Epithelial cell of esophagus (primary cell): ENCODE measurements around the gene SMIM41.

ENCODE experiments used
- DNase-seq: peaks from one replicate; pipeline ENCODE4 v3.0.0; 2010; ENCODE audit warnings: low read depth
- H3K4me3 ChIP-seq: 2 replicates; pipeline ENCODE4 v1.5.1; 2011; ENCODE audit warnings: mild to moderate bottlenecking, low read length, control low read depth
- TF ChIP-seq, protein P1 (sequence below): IDR thresholded peaks from 2 replicates; pipeline ENCODE4 v1.5.1; 2011; ENCODE audit warnings: low read depth, mild to moderate bottlenecking, low read length, control low read depth, inconsistent platforms; ENCODE audit not compliant: insufficient read depth; ENCODE audit errors: missing control alignments

SMIM41 gene

DNA sequence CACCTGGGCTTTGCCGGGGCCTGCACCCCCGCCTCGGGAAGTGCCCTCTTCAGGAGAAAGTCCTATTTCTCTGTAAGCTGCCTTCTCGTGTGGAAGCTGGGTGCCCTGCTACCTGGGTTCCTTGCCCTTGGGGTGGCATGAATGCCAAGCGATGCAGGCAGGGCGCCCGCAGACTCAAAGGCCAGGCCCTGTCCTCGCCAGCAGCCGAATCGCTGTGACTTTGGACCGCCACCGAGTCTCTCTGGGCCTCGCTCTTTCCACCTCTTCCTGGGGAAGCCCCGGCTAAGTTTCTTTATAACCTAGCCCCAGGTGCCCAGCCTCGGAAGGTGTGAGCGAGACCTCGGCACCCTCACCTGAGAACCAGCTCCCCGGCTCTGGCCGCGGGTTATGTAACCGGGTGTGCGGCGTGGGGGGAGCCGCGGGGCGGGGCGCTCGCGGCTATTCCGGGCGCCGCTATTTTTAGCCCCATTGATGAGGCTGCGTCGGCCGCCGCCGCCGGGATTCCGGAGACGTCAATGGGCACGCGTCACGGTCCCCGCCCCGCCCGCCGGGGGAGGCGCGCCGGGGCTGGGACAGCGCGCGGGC, 42.8 kb upstream of the SMIM41 start:
- H3K4me3 ChIP-seq = peak overlapping the region; percentile 26
- TF ChIP-seq, protein P1, sequence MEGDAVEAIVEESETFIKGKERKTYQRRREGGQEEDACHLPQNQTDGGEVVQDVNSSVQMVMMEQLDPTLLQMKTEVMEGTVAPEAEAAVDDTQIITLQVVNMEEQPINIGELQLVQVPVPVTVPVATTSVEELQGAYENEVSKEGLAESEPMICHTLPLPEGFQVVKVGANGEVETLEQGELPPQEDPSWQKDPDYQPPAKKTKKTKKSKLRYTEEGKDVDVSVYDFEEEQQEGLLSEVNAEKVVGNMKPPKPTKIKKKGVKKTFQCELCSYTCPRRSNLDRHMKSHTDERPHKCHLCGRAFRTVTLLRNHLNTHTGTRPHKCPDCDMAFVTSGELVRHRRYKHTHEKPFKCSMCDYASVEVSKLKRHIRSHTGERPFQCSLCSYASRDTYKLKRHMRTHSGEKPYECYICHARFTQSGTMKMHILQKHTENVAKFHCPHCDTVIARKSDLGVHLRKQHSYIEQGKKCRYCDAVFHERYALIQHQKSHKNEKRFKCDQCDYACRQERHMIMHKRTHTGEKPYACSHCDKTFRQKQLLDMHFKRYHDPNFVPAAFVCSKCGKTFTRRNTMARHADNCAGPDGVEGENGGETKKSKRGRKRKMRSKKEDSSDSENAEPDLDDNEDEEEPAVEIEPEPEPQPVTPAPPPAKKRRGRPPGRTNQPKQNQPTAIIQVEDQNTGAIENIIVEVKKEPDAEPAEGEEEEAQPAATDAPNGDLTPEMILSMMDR = no peak
- peak; percentile 77 for DNase-seq

DNA sequence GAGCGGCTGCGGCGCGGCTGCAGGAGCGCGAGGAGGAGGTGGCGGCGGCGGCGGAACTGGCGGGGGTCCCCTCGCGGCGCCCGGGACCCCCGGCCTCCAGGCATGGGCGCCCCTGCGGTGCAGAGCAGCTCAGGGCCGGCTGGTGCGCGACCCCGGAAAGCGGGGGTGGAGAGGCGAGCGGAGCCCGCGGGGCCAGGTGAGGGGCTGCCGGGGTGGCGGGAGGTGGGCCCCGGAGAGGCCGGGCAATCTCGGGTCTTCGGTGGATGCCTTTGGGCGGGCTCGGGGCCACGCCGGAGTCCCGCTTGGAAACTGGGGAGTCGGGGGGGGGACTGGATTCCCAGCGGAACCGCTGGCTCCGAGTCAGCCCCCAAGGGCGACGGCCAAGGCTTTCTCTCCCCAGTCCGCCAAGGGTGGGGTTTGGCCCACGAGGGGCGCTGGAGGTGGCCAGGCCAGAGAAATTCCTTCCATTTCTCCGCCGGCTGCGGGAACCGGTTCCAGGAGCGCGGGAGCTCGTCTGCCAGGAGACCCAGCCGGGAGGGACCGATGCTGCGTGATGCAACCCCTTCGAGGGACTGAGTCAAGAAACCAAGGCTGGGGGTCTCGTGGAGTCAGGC, 42.1 kb upstream of the SMIM41 start:
- TF ChIP-seq, protein P1 = no peak
- DNase-seq = peak; percentile 20
- H3K4me3 ChIP-seq = peak overlapping the region; percentile 13

DNA sequence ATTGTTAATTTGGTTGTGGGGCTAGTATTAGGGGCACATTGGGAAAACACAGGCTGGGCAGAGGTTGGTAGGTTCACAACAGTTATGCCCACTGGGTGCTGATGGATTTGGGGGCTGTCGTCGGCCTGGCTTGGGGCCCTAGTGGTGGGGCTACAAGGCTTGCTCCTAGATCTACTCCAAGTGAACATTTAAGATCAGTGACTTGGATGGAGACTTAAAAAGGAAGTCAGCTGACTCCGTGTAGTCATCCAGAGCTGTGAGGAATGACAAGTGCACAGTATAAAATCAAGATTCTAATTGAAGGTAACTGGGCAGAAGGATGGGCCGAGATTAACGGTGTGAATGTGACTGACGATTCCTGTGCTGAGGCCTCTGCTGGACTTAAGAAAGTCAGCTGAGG, 41.1 kb upstream of the SMIM41 start:
- H3K4me3 ChIP-seq = no peak overlapping the region
- TF ChIP-seq, protein P1 = no peak
- DNase-seq = no peak

DNA sequence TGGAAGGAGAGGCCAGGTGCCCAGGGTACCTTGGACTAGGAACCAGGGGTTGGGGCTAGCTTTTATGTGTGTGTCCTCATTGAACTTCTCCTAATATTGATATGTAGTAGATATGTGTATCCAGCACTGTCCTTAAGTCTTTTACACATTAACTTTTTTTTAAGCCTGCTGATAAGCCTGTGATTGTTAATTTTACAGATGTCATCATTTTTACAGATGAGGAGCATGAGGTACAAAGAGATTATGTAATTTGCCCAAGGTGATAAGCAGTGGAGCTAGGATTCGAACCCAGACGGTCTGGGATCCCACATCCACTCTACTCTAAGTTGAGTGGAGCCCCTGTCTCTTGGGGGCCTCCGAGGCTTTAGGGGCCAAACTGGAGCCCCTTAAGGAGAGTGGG, 38.5 kb upstream of the SMIM41 start:
- TF ChIP-seq, protein P1 = no peak
- no peak for DNase-seq
- no peak overlapping the region for H3K4me3 ChIP-seq

DNA sequence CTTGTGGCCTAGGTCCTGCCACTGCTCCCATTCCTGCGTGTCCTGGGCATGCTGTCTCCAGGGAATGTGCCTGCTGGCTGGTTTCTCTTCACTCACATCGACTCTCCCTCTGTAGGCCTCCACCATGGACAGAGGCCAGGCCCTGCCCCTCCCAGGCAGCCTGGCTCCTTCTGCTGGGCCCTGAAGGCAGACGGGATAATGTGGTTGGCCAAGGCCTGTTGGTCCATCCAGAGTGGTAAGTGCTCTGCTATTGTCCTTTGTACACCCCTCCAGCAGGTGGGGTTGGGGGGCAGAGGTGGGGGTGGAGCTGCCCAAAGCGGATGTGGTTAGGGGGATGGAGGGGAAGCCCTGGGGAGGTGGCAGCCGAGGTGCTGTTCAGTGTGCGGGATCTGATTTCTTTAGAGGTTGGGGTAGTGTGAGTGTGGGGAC, 37.8 kb upstream of the SMIM41 start:
- no peak overlapping the region for H3K4me3 ChIP-seq
- peak; percentile 36 for DNase-seq
- TF ChIP-seq, protein P1 = no peak

DNA sequence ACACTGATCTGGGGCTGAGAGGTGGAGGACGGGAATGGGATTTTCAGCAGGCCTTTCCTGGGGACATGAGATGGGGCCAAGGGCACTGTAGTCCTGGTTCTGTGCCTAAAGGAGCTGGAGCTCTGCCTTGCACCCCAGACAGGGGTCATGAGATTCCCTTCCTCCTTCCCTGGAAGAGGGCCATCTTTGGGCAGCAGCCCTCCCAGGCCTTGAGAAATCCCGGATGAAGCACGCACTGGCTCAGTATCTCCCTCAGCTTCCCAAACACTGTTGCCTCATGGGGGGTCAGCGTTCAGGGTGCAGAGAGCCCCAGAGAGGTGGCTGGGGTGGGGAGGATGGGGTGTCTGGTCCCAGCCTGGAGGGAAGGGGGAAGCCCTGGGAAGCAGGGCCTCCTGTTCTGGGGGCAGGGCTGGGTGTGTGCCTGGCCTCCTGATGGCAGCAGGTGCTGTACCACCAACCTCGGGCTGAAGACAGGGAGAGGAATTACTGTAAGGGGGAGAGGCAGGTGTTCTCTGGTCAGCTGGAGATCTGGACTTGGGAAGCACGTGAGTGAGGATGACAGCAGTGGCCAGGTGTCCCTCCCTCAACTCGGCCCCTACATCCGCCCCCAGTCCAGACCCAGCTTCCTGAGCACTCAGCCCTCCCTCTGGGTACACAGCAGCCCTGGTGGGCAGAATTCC, 36.7 kb upstream of the SMIM41 start:
- DNase-seq = no peak
- H3K4me3 ChIP-seq = no peak overlapping the region
- TF ChIP-seq, protein P1 = no peak
